Calu3 (cell line): ENCODE measurements around the gene NPVF. TPM values are rescaled to one million over a fixed set of nuclear protein-coding genes. Genes with fewer than 3 reads are reported as not detected.

Experiments used
- BruUV-seq: library from RNA; stranded (reverse); fragments of 400-500 nt; replicated peaks from 2 replicates; lab custom pipeline; 2021; lab: Mats Ljungman, UMichigan
- CTCF ChIA-PET: fragments of 300-600 bp; sonication (Branson Sonifier 250); formaldehyde crosslinking; loops from one replicate; lab custom pipeline; 2022; ENCODE audit warnings: antibody characterized with exemption; lab: Charles Lee
- DNase-seq: peaks from one replicate; pipeline ENCODE4 v3.0.0; 2022
- H3K27ac Mint-ChIP-seq: one replicate; pipeline ENCODE4 v1.8.0; 2022; ENCODE audit warnings: mixed read lengths; ENCODE audit not compliant: unreplicated experiment
- H3K27me3 Mint-ChIP-seq: one replicate; pipeline ENCODE4 v1.8.0; 2022; ENCODE audit warnings: mixed read lengths; ENCODE audit not compliant: unreplicated experiment
- H3K36me3 Mint-ChIP-seq: one replicate; pipeline ENCODE4 v1.8.0; 2022; ENCODE audit warnings: mild to moderate bottlenecking, moderate library complexity, mixed read lengths; ENCODE audit not compliant: insufficient read depth, unreplicated experiment
- H3K4me1 Mint-ChIP-seq: one replicate; pipeline ENCODE4 v1.8.0; 2022; ENCODE audit warnings: mild to moderate bottlenecking, low read depth, mixed read lengths; ENCODE audit not compliant: unreplicated experiment
- H3K4me3 Mint-ChIP-seq: one replicate; pipeline ENCODE4 v1.8.0; 2022; ENCODE audit warnings: mild to moderate bottlenecking, low read depth, moderate library complexity, mixed read lengths; ENCODE audit not compliant: unreplicated experiment
- H3K9me3 Mint-ChIP-seq: one replicate; pipeline ENCODE4 v1.8.0; 2022; ENCODE audit warnings: low read depth, mixed read lengths; ENCODE audit not compliant: unreplicated experiment
- CTCF ChIP-seq: fragments of 200-600 bp; IDR thresholded peaks from one replicate; pipeline ENCODE4 v1.8.0; 2022; ENCODE audit warnings: antibody characterized with exemption; ENCODE audit not compliant: unreplicated experiment
- intact Hi-C: fragments of 100-400 bp; cut with micrococcal nuclease; formaldehyde crosslinking; loops from one replicate; pipeline ENCODE4 v1.10.0; 2022; ENCODE audit not compliant: unreplicated experiment
- total RNA-seq: library from RNA; stranded (reverse); gene quantifications from 2 replicates; pipeline ENCODE4 v1.2.3, GENCODE V29; 2022

NPVF gene
- total RNA-seq, 1 experiment from 2014 or later: not detected

DNA sequence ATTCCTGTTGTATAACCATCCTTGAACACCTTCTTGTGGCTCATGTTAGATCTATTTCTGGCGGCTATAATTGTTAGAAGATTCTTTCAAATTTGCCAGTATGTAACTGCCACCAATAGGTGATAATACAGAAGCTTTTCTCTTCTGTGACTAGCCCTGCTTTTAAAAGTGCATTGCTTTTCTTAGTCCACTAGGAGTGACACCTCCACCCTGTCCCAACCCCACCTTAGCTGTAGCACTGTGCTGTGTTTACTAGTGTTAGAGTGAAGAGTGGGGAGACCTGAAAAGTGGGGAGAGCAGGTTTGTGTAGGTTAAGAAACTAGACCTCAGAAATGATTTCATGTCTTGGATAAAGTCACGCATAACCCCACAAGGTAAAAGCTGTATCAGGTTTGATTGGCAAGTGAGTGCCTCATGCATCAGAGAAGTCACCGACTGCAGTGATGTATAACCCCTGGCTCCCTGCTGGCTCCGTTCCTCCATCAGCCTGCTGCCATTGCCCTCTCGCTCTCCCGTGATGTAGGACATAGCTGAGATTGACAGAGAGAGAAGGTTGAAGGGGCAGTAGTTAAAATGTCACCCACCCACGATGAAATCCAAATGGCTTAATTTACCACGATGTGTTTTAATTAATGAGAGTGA, 12.5 kb downstream of the NPVF start:
- Mint-ChIP-seq H3K27ac (no peak overlapping the region), H3K36me3 (no peaks in the 10 kb centered on the region), H3K4me1 (no peaks in the 10 kb centered on the region), H3K27me3 (peaks cover 30% of the 10 kb centered on the region), H3K4me3 (no peak overlapping the region), H3K9me3 (no peaks in the 10 kb centered on the region)
- CTCF ChIA-PET: interaction anchor here (0.7 to 3.1 kb wide), 4 partner anchors 9 to 44 kb away, joined by 4 to 45 read pairs (median 8); a partner anchor contains a TSS
- intact Hi-C loops: loop anchor here (1.0 to 10.0 kb wide), 2 partner anchors 36 to 51 kb away; a partner anchor contains a TSS
- TF ChIP-seq CTCF: no peak
- no peak for DNase-seq
- BruUV-seq: no TSS peak

GRCh38 chr7:25208525-25209221, 19.6 kb downstream of the NPVF start:
- H3K9me3 Mint-ChIP-seq: no peaks in the 10 kb centered on the region
- CTCF ChIA-PET: interaction anchor here (0.6 kb wide), 1 partner anchor 12 kb away, joined by 3 read pairs; no protein-coding TSS in a partner anchor
- H3K36me3 Mint-ChIP-seq: no peaks in the 10 kb centered on the region
- no peak for DNase-seq
- no peak overlapping the region for H3K27ac Mint-ChIP-seq
- no TSS peak for BruUV-seq
- peaks cover 12% of the 10 kb centered on the region for H3K4me1 Mint-ChIP-seq
- H3K4me3 Mint-ChIP-seq: no peak overlapping the region
- intact Hi-C loops: no loop called here
- H3K27me3 Mint-ChIP-seq: peaks cover 13% of the 10 kb centered on the region
- no peak for TF ChIP-seq CTCF

DNA sequence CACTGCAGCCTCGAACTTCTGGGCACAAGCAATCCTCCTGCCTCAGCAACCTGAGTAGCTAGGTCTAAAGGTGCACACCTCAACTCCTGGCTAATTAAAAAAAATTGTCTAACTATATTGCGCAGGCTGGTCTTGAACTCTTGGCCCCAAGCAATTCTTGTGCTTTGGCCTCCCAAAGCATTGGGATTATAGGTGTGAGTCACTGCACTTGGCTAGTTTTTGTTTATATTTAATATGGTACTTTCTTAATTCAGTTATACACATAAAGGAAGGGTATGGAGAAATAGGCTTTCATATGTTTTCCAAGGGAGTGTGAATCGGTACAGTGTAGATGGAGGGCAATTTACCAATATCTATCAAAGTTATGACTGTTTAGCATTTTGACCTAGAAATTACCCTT, 20.4 kb downstream of the NPVF start:
- BruUV-seq: no TSS peak
- Mint-ChIP-seq H3K27ac (no peak overlapping the region), H3K27me3 (peaks cover 13% of the 10 kb centered on the region), H3K36me3 (no peaks in the 10 kb centered on the region), H3K4me3 (no peak overlapping the region), H3K4me1 (peaks cover 12% of the 10 kb centered on the region), H3K9me3 (no peaks in the 10 kb centered on the region)
- DNase-seq: no peak
- CTCF ChIA-PET: interaction anchor here (1.5 kb wide), 1 partner anchor 28 kb away, joined by 5 read pairs; a partner anchor contains a TSS
- intact Hi-C loops: no loop called here
- no peak for TF ChIP-seq CTCF

DNA sequence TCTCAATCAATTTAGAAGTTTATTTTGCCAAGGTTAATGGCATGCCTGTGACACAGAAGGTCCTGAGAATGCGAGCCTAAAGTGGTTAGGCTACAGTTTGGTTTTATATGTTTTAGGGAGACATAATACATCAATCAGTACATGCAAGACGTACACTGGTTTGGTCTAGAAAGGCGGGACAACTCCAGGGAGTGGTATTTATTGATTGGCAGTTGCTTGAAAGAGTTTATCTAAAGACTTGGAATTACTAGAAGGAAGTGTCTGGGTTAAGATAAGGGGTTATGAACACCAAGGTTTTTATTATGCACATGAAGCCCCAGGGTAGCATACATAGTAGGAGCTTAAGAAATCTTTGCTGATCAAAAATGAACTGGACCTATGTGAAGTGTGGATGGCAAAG, 21.5 kb downstream of the NPVF start:
- peaks cover 3% of the 10 kb centered on the region for H3K27me3 Mint-ChIP-seq
- intact Hi-C loops: no loop called here
- no peak overlapping the region for H3K27ac Mint-ChIP-seq
- peaks cover 12% of the 10 kb centered on the region for H3K4me1 Mint-ChIP-seq
- no peaks in the 10 kb centered on the region for H3K36me3 Mint-ChIP-seq
- CTCF ChIA-PET: interaction anchor here (0.8 to 1.5 kb wide), 3 partner anchors 10 to 27 kb away, joined by 5 to 8 read pairs (median 5); a partner anchor contains a TSS
- TF ChIP-seq CTCF: no peak
- no peaks in the 10 kb centered on the region for H3K9me3 Mint-ChIP-seq
- DNase-seq: no peak
- H3K4me3 Mint-ChIP-seq: no peak overlapping the region
- BruUV-seq: no TSS peak
